T-cell (primary cell): Measurements from ENCODE around the gene DNAJC17. TPM values are rescaled to one million over a fixed set of nuclear protein-coding genes. Genes with fewer than 3 reads are reported as not detected.

ENCODE experiments used
- ATAC-seq, 4 experiments: fragments of 200-7000 bp in 3 of 4; fragments of 150-1000 bp in 1 of 4; cut with Tn5 transposase; replicated peaks in 1 of 4; 1 replicate in 3 of 4; 2 replicates in 1 of 4; pipeline ENCODE4 v1.10.0; 2021; ENCODE audit warnings: moderate library complexity in 3 of 4, mild to moderate bottlenecking in 2 of 4, moderate number of reproducible peaks in 1 of 4
- CTCF ChIA-PET, 2 donors: fragments of 300-600 bp; sonication (Branson Sonifier 250); formaldehyde crosslinking; loops; one replicate each; lab custom pipeline; 2022; ENCODE audit warnings: antibody characterized with exemption in 2 of 2; lab: Charles Lee
- POLR2A ChIA-PET, 2 donors: fragments of 300-600 bp; sonication (Branson Sonifier 250); formaldehyde crosslinking; loops; one replicate each; lab custom pipeline; 2022; ENCODE audit warnings: antibody characterized with exemption in 2 of 2; lab: Charles Lee
- DNase-seq, 35 experiments: peaks; one replicate each; pipeline versions ENCODE4 v3.0.0 to v3.0.0-alpha.2; 2013 to 2023
- H3K27ac ChIP-seq: one replicate; pipeline ENCODE4 v1.5.1; 2013; ENCODE audit warnings: low read length
- H3K27me3 ChIP-seq, 2 experiments: replicated peaks in 1 of 2; 1 replicate in 1 of 2; 2 replicates in 1 of 2; pipeline versions ENCODE4 v1.6.1 to v1.7.0; 2013; ENCODE audit warnings: low read length in 1 of 2, mixed read lengths in 1 of 2; ENCODE audit not compliant: control insufficient read depth in 2 of 2, insufficient read depth in 2 of 2; ENCODE audit errors: extremely low read depth in 1 of 2
- H3K36me3 ChIP-seq, 2 donors: 1 replicate in 1 of 2; 2 replicates in 1 of 2; pipeline versions ENCODE4 v1.6.1 to v1.7.0; 2013; ENCODE audit warnings: low read length in 1 of 2; ENCODE audit not compliant: control insufficient read depth in 2 of 2, insufficient read depth in 1 of 2; ENCODE audit errors: extremely low read depth in 1 of 2
- H3K4me1 ChIP-seq, 2 experiments: 1 replicate in 1 of 2; 2 replicates in 1 of 2; pipeline versions ENCODE4 v1.6.1 to v1.7.0; 2013; ENCODE audit warnings: low read length in 2 of 2, mixed read lengths in 1 of 2; ENCODE audit not compliant: insufficient read depth in 2 of 2, control insufficient read depth in 1 of 2; ENCODE audit errors: extremely low read depth in 1 of 2
- H3K4me3 ChIP-seq, 2 donors: 1 replicate in 1 of 2; 2 replicates in 1 of 2; pipeline versions ENCODE4 v1.5.1 to v1.7.0; 2013; ENCODE audit warnings: mild to moderate bottlenecking in 2 of 2, low read length in 1 of 2, moderate library complexity in 1 of 2; ENCODE audit not compliant: control insufficient read depth in 1 of 2; ENCODE audit errors: extremely low read depth in 1 of 2
- H3K9me3 ChIP-seq: 2 replicates; pipeline ENCODE4 v1.7.0; 2013
- H3K27ac Mint-ChIP-seq, 2 donors: one replicate each; pipeline ENCODE4 v1.8.0; 2020 to 2021; ENCODE audit warnings: mild to moderate bottlenecking in 2 of 2, mixed read lengths in 2 of 2
- H3K27me3 Mint-ChIP-seq, 2 donors: one replicate each; pipeline ENCODE4 v1.8.0; 2021 to 2022; ENCODE audit warnings: mixed read lengths in 2 of 2
- H3K36me3 Mint-ChIP-seq: one replicate; pipeline ENCODE4 v1.8.0; 2021; ENCODE audit warnings: mixed read lengths
- H3K4me1 Mint-ChIP-seq, 3 donors: one replicate each; pipeline ENCODE4 v1.8.0; 2020 to 2022; ENCODE audit warnings: mixed read lengths in 3 of 3, mild to moderate bottlenecking in 1 of 3
- H3K4me3 Mint-ChIP-seq, 3 donors: one replicate each; pipeline ENCODE4 v1.8.0; 2020 to 2022; ENCODE audit warnings: mild to moderate bottlenecking in 3 of 3, mixed read lengths in 3 of 3, moderate library complexity in 3 of 3
- H3K9me3 Mint-ChIP-seq, 3 donors: one replicate each; pipeline ENCODE4 v1.8.0; 2020 to 2022; ENCODE audit warnings: mixed read lengths in 3 of 3
- WGBS: methylation state at CpG from one replicate; pipeline ENCODE4 v1.1.5; 2013; ENCODE audit warnings: missing lambda C conversion rate; ENCODE audit not compliant: insufficient coverage; 5-methylcytosine and 5-hydroxymethylcytosine counted together
- total RNA-seq, 35 experiments: library from RNA in 6 of 35; stranded (reverse) in 6 of 35; fragments of 120-200 nt in 1 of 35; gene quantifications; one replicate each; pipeline versions ENCODE4 v1.2.1 to v1.2.4 and lab custom pipeline; 2013 to 2026

Gene DNAJC17
- total RNA-seq, 5 donors from 2014 or later (not counting 1 experiment from before 2014, with no cell fraction given) = 33.1 to 47.5 (median 45.1) TPM

DNA sequence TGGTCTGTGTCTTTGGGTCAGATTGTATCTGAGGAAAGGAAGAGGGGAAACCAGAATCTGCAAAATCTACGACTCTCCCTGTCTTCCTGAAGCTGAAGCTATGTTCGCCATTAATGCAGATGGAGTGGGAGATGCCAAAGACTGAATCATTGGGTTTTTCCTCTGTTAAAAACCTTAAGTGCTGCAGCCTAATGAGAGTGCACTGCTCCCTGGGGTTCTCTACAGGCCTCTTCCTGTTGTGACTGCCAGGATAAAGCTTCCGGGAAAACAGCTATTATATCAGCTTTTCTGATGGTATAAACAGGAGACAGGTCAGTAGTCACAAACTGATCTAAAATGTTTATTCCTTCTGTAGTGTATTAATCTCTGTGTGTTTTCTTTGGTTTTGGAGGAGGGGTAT is 76.2 kb downstream of the DNAJC17 start:
- POLR2A ChIA-PET = no interaction called here

DNA sequence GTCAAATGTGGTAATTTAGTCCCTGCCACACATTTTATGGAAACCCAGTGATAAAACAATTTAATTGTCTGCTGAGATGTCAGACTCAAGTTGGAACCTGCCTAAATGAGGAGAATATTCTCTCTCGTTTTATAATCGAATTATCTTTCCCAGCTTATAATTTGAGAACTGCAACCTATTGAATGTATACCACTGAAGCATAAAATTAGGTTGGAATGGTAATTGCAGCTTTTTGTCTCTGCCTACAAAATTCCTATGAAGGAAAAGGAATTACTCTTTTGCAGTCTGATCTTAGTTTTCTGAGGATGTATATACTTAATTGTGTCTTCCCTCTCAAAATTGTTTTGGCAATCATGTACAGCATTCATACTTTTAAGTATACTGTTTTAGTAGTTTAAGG is 83.4 kb downstream of the DNAJC17 start:
- no peaks in the 10 kb centered on the region for H3K4me1 Mint-ChIP-seq
- H3K36me3 Mint-ChIP-seq = no peaks in the 10 kb centered on the region
- no peak overlapping the region for H3K27ac Mint-ChIP-seq
- H3K9me3 ChIP-seq = no peaks in the 10 kb centered on the region
- POLR2A ChIA-PET = interaction anchor here in 1 of 2 donors (0.7 kb wide), 1 partner anchor 50 kb away, joined by 6 read pairs; no protein-coding TSS in a partner anchor
- no peaks in the 10 kb centered on the region for H3K4me1 ChIP-seq
- no peak for ATAC-seq
- no peaks in the 10 kb centered on the region for H3K9me3 Mint-ChIP-seq
- no peaks in the 10 kb centered on the region for H3K27me3 Mint-ChIP-seq
- no peak overlapping the region for H3K4me3 ChIP-seq
- H3K27ac ChIP-seq = no peak overlapping the region
- no peaks in the 10 kb centered on the region for H3K36me3 ChIP-seq
- no peak overlapping the region for H3K4me3 Mint-ChIP-seq
- DNase-seq = no peak
- H3K27me3 ChIP-seq = no peaks in the 10 kb centered on the region
- no CpG with 5 or more reads among the region's 2 CpGs for WGBS
- CTCF ChIA-PET = interaction anchor here in 1 of 2 donors (0.6 kb wide), 1 partner anchor 133 kb away, joined by 4 read pairs; no protein-coding TSS in a partner anchor

More for the DNA sequence above, 76.2 kb downstream of the DNAJC17 start:
- H3K4me1 Mint-ChIP-seq = no peaks in the 10 kb centered on the region
- H3K36me3 Mint-ChIP-seq = peaks cover 16% of the 10 kb centered on the region
- no peaks in the 10 kb centered on the region for H3K9me3 Mint-ChIP-seq
- Histone ChIP-seq H3K4me3 (no peak overlapping the region), H3K27me3 (no peaks in the 10 kb centered on the region), H3K9me3 (no peaks in the 10 kb centered on the region), H3K36me3 (peaks cover 0 to 24% of the 10 kb centered on the region in 2 donors), H3K4me1 (no peaks in the 10 kb centered on the region), H3K27ac (no peak overlapping the region)
- H3K4me3 Mint-ChIP-seq = no peak overlapping the region
- H3K27ac Mint-ChIP-seq = peak overlapping the region in 1 of 2 donors; percentile 48
- 93% methylated on average over 3 of the region's 3 CpGs for WGBS
- CTCF ChIA-PET = interaction anchor here in 1 of 2 donors (1.0 kb wide), 1 partner anchor 54 kb away, joined by 3 read pairs; no protein-coding TSS in a partner anchor
- ATAC-seq = no peak
- no peaks in the 10 kb centered on the region for H3K27me3 Mint-ChIP-seq
- no peak for DNase-seq

DNA sequence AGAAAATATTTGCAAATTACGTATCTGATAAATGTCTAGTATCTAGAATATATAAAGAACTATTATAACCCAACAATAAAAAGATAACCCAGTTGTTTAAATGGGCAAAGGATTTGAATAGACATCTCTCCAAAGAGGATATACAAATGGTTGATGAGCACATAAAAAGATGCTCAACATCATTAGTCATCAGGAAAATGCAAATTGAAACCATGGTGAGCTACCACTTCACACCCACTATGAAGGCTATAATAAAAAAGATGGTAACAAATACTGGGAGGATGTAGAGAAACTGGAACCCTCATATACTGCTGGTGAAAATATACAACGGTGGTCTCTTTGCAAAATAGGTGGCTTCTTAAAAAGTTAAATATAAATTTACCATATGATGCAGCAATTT is 84.3 kb downstream of the DNAJC17 start:
- no peaks in the 10 kb centered on the region for H3K36me3 ChIP-seq
- DNase-seq = no peak
- no peaks in the 10 kb centered on the region for H3K27me3 Mint-ChIP-seq
- no peaks in the 10 kb centered on the region for H3K4me1 ChIP-seq
- no peaks in the 10 kb centered on the region for H3K4me1 Mint-ChIP-seq
- H3K27me3 ChIP-seq = no peaks in the 10 kb centered on the region
- no peaks in the 10 kb centered on the region for H3K36me3 Mint-ChIP-seq
- no peak overlapping the region for H3K4me3 ChIP-seq
- H3K9me3 ChIP-seq = no peaks in the 10 kb centered on the region
- no peak overlapping the region for H3K4me3 Mint-ChIP-seq
- ChIA-PET POLR2A (interaction anchor here in 1 of 2 donors (0.6 to 0.7 kb wide), 2 partner anchors 60 to 121 kb away, joined by 4 read pairs; no protein-coding TSS in a partner anchor), CTCF (no interaction called here)
- WGBS = no CpG with 5 or more reads among the region's 2 CpGs
- no peaks in the 10 kb centered on the region for H3K9me3 Mint-ChIP-seq
- no peak overlapping the region for H3K27ac ChIP-seq
- no peak overlapping the region for H3K27ac Mint-ChIP-seq
- no peak for ATAC-seq

DNA sequence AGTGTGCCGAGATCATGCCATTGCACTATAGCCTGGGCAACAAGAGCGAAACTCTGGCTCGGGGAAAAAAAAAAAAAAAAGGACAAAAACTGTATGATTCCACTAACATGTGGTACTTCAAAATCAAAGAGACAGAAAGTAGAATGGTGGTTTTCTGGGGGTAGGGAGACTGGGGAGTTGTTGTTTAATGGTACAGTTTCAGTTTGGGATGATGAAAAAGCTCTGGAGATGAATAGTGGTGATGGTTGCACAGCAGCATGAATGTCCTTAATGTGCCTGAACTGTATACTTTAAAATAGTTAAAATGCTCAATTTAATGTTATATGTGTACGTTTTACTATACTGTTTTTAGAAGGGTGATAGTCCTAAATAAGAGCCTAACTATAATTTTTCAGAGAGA is 84.9 kb downstream of the DNAJC17 start:
- CTCF ChIA-PET = no interaction called here
- Mint-ChIP-seq H3K4me3 (no peak overlapping the region), H3K9me3 (no peaks in the 10 kb centered on the region), H3K27me3 (no peaks in the 10 kb centered on the region), H3K27ac (no peak overlapping the region), H3K4me1 (no peaks in the 10 kb centered on the region), H3K36me3 (no peaks in the 10 kb centered on the region)
- POLR2A ChIA-PET = interaction anchor here in 1 of 2 donors (0.6 to 0.7 kb wide), 2 partner anchors 60 to 120 kb away, joined by 4 read pairs; no protein-coding TSS in a partner anchor
- H3K27me3 ChIP-seq = no peaks in the 10 kb centered on the region
- ATAC-seq (no peak), DNase-seq (no peak)
- no peaks in the 10 kb centered on the region for H3K4me1 ChIP-seq
- no peaks in the 10 kb centered on the region for H3K36me3 ChIP-seq
- H3K4me3 ChIP-seq = no peak overlapping the region
- WGBS = no CpG with 5 or more reads among the region's 4 CpGs
- H3K27ac ChIP-seq = no peak overlapping the region
- no peaks in the 10 kb centered on the region for H3K9me3 ChIP-seq

DNA sequence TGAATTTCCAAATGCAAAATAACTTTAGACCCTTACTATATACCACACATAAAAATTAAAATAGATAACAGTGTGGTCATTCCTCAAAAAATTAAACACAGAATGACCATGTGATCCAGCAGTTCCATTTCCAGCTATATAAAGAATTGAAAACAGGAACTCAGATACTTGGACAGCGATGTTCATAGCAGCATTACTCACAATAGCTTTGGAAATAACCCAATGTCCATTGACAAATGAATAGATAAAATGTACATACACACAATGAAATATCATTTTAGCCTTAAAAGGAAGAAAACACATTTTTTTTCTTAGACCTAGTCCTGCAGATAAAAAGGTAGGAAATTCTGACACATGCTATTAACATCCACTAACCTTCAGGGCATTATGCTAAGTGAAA is 85.6 kb downstream of the DNAJC17 start:
- H3K27me3 ChIP-seq = no peaks in the 10 kb centered on the region
- ChIA-PET POLR2A (interaction anchor here in 1 of 2 donors (0.6 kb wide), 1 partner anchor 1623 kb away, joined by 3 read pairs; no protein-coding TSS in a partner anchor), CTCF (interaction anchor here (0.5 kb wide), 2 partner anchors 14 to 21 kb away, joined by 3 to 4 read pairs; no protein-coding TSS in a partner anchor)
- no peaks in the 10 kb centered on the region for H3K9me3 ChIP-seq
- Mint-ChIP-seq H3K36me3 (no peaks in the 10 kb centered on the region), H3K4me1 (no peaks in the 10 kb centered on the region), H3K27ac (no peak overlapping the region), H3K27me3 (no peaks in the 10 kb centered on the region), H3K4me3 (no peak overlapping the region), H3K9me3 (no peaks in the 10 kb centered on the region)
- DNase-seq (no peak), ATAC-seq (no peak)
- no peak overlapping the region for H3K27ac ChIP-seq
- H3K4me1 ChIP-seq = no peaks in the 10 kb centered on the region
- WGBS = no CpG with 5 or more reads among the region's 1 CpG
- no peak overlapping the region for H3K4me3 ChIP-seq
- H3K36me3 ChIP-seq = no peaks in the 10 kb centered on the region

DNA sequence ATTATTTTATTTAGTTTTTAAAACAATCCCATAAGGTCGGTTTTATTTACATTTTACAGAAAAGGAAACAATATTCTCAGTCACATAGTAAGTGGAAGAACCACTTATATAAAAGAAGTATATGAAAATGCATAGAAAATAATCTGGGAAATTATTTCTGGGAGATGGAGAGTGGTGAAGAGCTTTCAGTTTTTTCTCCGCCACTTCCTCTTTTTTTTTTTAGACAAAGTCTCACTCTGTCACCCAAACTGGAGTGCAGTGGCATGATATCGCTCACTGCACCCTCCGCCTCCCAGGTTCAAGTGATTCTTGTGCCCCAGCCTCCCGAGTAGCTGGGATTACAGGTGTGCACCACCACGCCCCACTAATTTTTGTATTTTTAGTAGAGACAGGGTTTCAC is 91.1 kb downstream of the DNAJC17 start:
- Mint-ChIP-seq H3K27me3 (no peaks in the 10 kb centered on the region), H3K4me1 (no peaks in the 10 kb centered on the region), H3K9me3 (no peaks in the 10 kb centered on the region), H3K27ac (no peak overlapping the region), H3K4me3 (no peak overlapping the region), H3K36me3 (no peaks in the 10 kb centered on the region)
- Histone ChIP-seq H3K4me1 (no peaks in the 10 kb centered on the region), H3K4me3 (no peak overlapping the region), H3K27ac (no peak overlapping the region), H3K9me3 (no peaks in the 10 kb centered on the region), H3K27me3 (no peaks in the 10 kb centered on the region), H3K36me3 (no peaks in the 10 kb centered on the region)
- ATAC-seq (no peak), DNase-seq (no peak)
- POLR2A ChIA-PET = interaction anchor here in 1 of 2 donors (0.6 kb wide), 1 partner anchor 10 kb away, joined by 3 read pairs; no protein-coding TSS in a partner anchor
- CTCF ChIA-PET = no interaction called here
- 100% methylated on average over 2 of the region's 6 CpGs for WGBS
